ENCODE data around the gene KDM3A. TPM values are rescaled to one million over a fixed set of nuclear protein-coding genes. Genes with fewer than 3 reads are reported as not detected.

KDM3A gene
- total RNA-seq, 2 experiments from 2014 or later, result 86.1 to 86.9 TPM

- Mint-ChIP-seq H3K4me3 (peak overlapping the region; percentile 97), H3K36me3 (ENCODE audit: low read depth) (peaks cover 57% of the 10 kb centered on the region), H3K27me3 (peaks cover 5% of the 10 kb centered on the region), H3K9me3 (peaks cover 27% of the 10 kb centered on the region), H3K27ac (peak overlapping the region; percentile 100), H3K4me1 (peaks cover 49% of the 10 kb centered on the region)
- CTCF ChIA-PET, result interaction anchor here (0.6 to 1.7 kb wide), 7 partner anchors 10 to 217 kb away, joined by 3 to 4 read pairs (median 3); no protein-coding TSS in a partner anchor
- POLR2A ChIA-PET, result interaction anchor here (0.5 to 1.0 kb wide), 5 partner anchors 17 to 1027 kb away, joined by 3 to 7 read pairs (median 3); partner anchors contain the start of gene IMMT
- no peak for DNase-seq
Measured at GRCh38 chr2:86441392-86441881, 266 bp downstream of the KDM3A start.

GRCh38 chr2:86441882-86442641, 891 bp downstream of the KDM3A start:
- Mint-ChIP-seq H3K27ac (peak overlapping the region; percentile 97), H3K4me3 (peak overlapping the region; percentile 95), H3K36me3 (ENCODE audit: low read depth) (peaks cover 58% of the 10 kb centered on the region), H3K9me3 (peaks cover 23% of the 10 kb centered on the region), H3K4me1 (peaks cover 49% of the 10 kb centered on the region), H3K27me3 (peaks cover 1% of the 10 kb centered on the region)
- ChIA-PET POLR2A (interaction anchor here (0.6 to 0.9 kb wide), 2 partner anchors 104 to 247 kb away, joined by 3 to 8 read pairs; partner anchors contain the start of gene IMMT), CTCF (interaction anchor here (0.6 to 1.7 kb wide), 7 partner anchors 10 to 217 kb away, joined by 3 to 4 read pairs (median 3); no protein-coding TSS in a partner anchor)
- peak; percentile 82 for DNase-seq

GRCh38 chr2:86442642-86443005, 1.5 kb downstream of the KDM3A start:
- POLR2A ChIA-PET, result interaction anchor here (0.7 kb wide), 1 partner anchor 180 kb away, joined by 4 read pairs; no protein-coding TSS in a partner anchor
- DNase-seq, result peak; percentile 88

GRCh38 chr2:86443631-86444350, 2.6 kb downstream of the KDM3A start:
- Mint-ChIP-seq H3K27ac (no peak overlapping the region), H3K4me1 (peaks cover 65% of the 10 kb centered on the region), H3K27me3 (no peaks in the 10 kb centered on the region), H3K9me3 (peaks cover 14% of the 10 kb centered on the region), H3K36me3 (ENCODE audit: low read depth) (peaks cover 74% of the 10 kb centered on the region), H3K4me3 (peak overlapping the region; percentile 95)
- POLR2A ChIA-PET, result no interaction called here
- DNase-seq, result no peak
- CTCF ChIA-PET, result interaction anchor here (1.4 kb wide), 1 partner anchor 222 kb away, joined by 3 read pairs; no protein-coding TSS in a partner anchor

More at GRCh38 chr2:86442642-86443005, 1.5 kb downstream of the KDM3A start:
- peak overlapping the region; percentile 97 for H3K27ac Mint-ChIP-seq
- CTCF ChIA-PET, result interaction anchor here (0.9 to 1.5 kb wide), 5 partner anchors 12 to 221 kb away, joined by 3 to 4 read pairs (median 3); no protein-coding TSS in a partner anchor
- H3K27me3 Mint-ChIP-seq, result no peaks in the 10 kb centered on the region
- H3K4me1 Mint-ChIP-seq, result peaks cover 54% of the 10 kb centered on the region
- H3K36me3 Mint-ChIP-seq (ENCODE audit: low read depth), result peaks cover 63% of the 10 kb centered on the region
- peak overlapping the region; percentile 95 for H3K4me3 Mint-ChIP-seq
- H3K9me3 Mint-ChIP-seq, result peaks cover 20% of the 10 kb centered on the region

- POLR2A ChIA-PET, result no interaction called here
- Mint-ChIP-seq H3K27me3 (no peaks in the 10 kb centered on the region), H3K9me3 (peaks cover 2% of the 10 kb centered on the region), H3K27ac (no peak overlapping the region), H3K36me3 (ENCODE audit: low read depth) (peaks cover 76% of the 10 kb centered on the region), H3K4me3 (no peak overlapping the region), H3K4me1 (peaks cover 63% of the 10 kb centered on the region)
- DNase-seq, result no peak
- CTCF ChIA-PET, result interaction anchor here (0.6 kb wide), 1 partner anchor 192 kb away, joined by 3 read pairs; no protein-coding TSS in a partner anchor
Measured at GRCh38 chr2:86445436-86445835, 4.3 kb downstream of the KDM3A start.

GRCh38 chr2:86446060-86446459, 4.9 kb downstream of the KDM3A start:
- POLR2A ChIA-PET, result no interaction called here
- Mint-ChIP-seq H3K27ac (no peak overlapping the region), H3K36me3 (ENCODE audit: low read depth) (peaks cover 79% of the 10 kb centered on the region), H3K27me3 (no peaks in the 10 kb centered on the region), H3K4me1 (peaks cover 58% of the 10 kb centered on the region), H3K4me3 (no peak overlapping the region), H3K9me3 (no peaks in the 10 kb centered on the region)
- CTCF ChIA-PET, result interaction anchor here (2.5 kb wide), 1 partner anchor 13 kb away, joined by 9 read pairs; no protein-coding TSS in a partner anchor
- no peak for DNase-seq

- H3K4me1 Mint-ChIP-seq, result peaks cover 6% of the 10 kb centered on the region
- H3K36me3 Mint-ChIP-seq (ENCODE audit: low read depth), result peaks cover 86% of the 10 kb centered on the region
- DNase-seq, result no peak
- no peaks in the 10 kb centered on the region for H3K9me3 Mint-ChIP-seq
- ChIA-PET POLR2A (no interaction called here), CTCF (no interaction called here)
- no peaks in the 10 kb centered on the region for H3K27me3 Mint-ChIP-seq
- H3K27ac Mint-ChIP-seq, result no peak overlapping the region
- no peak overlapping the region for H3K4me3 Mint-ChIP-seq
Measured at GRCh38 chr2:86453836-86454235, 12.7 kb downstream of the KDM3A start.

GRCh38 chr2:86454238-86454637, 13.1 kb downstream of the KDM3A start:
- CTCF ChIA-PET, result interaction anchor here (0.8 kb wide), 1 partner anchor 12 kb away, joined by 3 read pairs; the partner anchor contains the start of gene KDM3A
- no peaks in the 10 kb centered on the region for H3K27me3 Mint-ChIP-seq
- H3K36me3 Mint-ChIP-seq (ENCODE audit: low read depth), result peaks cover 88% of the 10 kb centered on the region
- POLR2A ChIA-PET, result no interaction called here
- no peak for DNase-seq
- peaks cover 6% of the 10 kb centered on the region for H3K4me1 Mint-ChIP-seq
- H3K9me3 Mint-ChIP-seq, result no peaks in the 10 kb centered on the region
- no peak overlapping the region for H3K27ac Mint-ChIP-seq
- no peak overlapping the region for H3K4me3 Mint-ChIP-seq

GRCh38 chr2:86455181-86455580, 14.0 kb downstream of the KDM3A start:
- CTCF ChIA-PET, result interaction anchor here (0.6 to 0.7 kb wide), 2 partner anchors 186 to 433 kb away, joined by 4 read pairs; no protein-coding TSS in a partner anchor
- Mint-ChIP-seq H3K4me3 (no peak overlapping the region), H3K4me1 (peaks cover 2% of the 10 kb centered on the region), H3K36me3 (ENCODE audit: low read depth) (peaks cover 88% of the 10 kb centered on the region), H3K27me3 (no peaks in the 10 kb centered on the region), H3K9me3 (no peaks in the 10 kb centered on the region), H3K27ac (no peak overlapping the region)
- POLR2A ChIA-PET, result no interaction called here
- DNase-seq, result no peak

GRCh38 chr2:86461042-86461743, 20.0 kb downstream of the KDM3A start:
- Mint-ChIP-seq H3K36me3 (ENCODE audit: low read depth) (peaks cover 85% of the 10 kb centered on the region), H3K9me3 (peaks cover 6% of the 10 kb centered on the region), H3K4me3 (no peak overlapping the region), H3K4me1 (peaks cover 10% of the 10 kb centered on the region), H3K27ac (no peak overlapping the region), H3K27me3 (no peaks in the 10 kb centered on the region)
- POLR2A ChIA-PET, result no interaction called here
- CTCF ChIA-PET, result no interaction called here
- no peak for DNase-seq

- DNase-seq, result no peak
- no peak overlapping the region for H3K27ac Mint-ChIP-seq
- POLR2A ChIA-PET, result no interaction called here
- no peak overlapping the region for H3K4me3 Mint-ChIP-seq
- CTCF ChIA-PET, result interaction anchor here (1.2 kb wide), 1 partner anchor 319 kb away, joined by 3 read pairs; no protein-coding TSS in a partner anchor
- H3K27me3 Mint-ChIP-seq, result no peaks in the 10 kb centered on the region
- peaks cover 36% of the 10 kb centered on the region for H3K4me1 Mint-ChIP-seq
- H3K9me3 Mint-ChIP-seq, result peaks cover 6% of the 10 kb centered on the region
- H3K36me3 Mint-ChIP-seq (ENCODE audit: low read depth), result peaks cover 81% of the 10 kb centered on the region
Measured at GRCh38 chr2:86464652-86465051, 23.5 kb downstream of the KDM3A start.

GRCh38 chr2:86466306-86466705, 25.1 kb downstream of the KDM3A start:
- Mint-ChIP-seq H3K9me3 (peaks cover 4% of the 10 kb centered on the region), H3K27me3 (no peaks in the 10 kb centered on the region), H3K27ac (no peak overlapping the region), H3K4me1 (peaks cover 45% of the 10 kb centered on the region), H3K4me3 (no peak overlapping the region), H3K36me3 (ENCODE audit: low read depth) (peaks cover 75% of the 10 kb centered on the region)
- ChIA-PET CTCF (interaction anchor here (1.0 to 2.2 kb wide), 3 partner anchors 13 to 26 kb away, joined by 3 to 16 read pairs (median 4); partner anchors contain the start of gene KDM3A), POLR2A (no interaction called here)
- no peak for DNase-seq
